NOMO-1 (cell line): ENCODE results near the gene ANAPC2.

Experiments
- DNase-seq, 2 experiments: peaks; one replicate each; lab custom pipeline; 2025; ENCODE audit not compliant: unreplicated experiment in 2 of 2; lab: John Stamatoyannopoulos, UW

ANAPC2 gene

GRCh38 chr9:137164370-137165249, 23.8 kb downstream of the ANAPC2 start:
- no peak for DNase-seq

GRCh38 chr9:137163805-137164204, 24.6 kb downstream of the ANAPC2 start:
- DNase-seq: no peak

- no peak for DNase-seq
These were observed 25.0 kb downstream of the ANAPC2 start for GRCh38 chr9:137163365-137163715.

- DNase-seq: no peak
These were observed 25.6 kb downstream of the ANAPC2 start for GRCh38 chr9:137162505-137163364.

- no peak for DNase-seq
These were observed 26.5 kb downstream of the ANAPC2 start for GRCh38 chr9:137161558-137162486.

GRCh38 chr9:137160716-137161557, 27.4 kb downstream of the ANAPC2 start:
- DNase-seq: no peak

GRCh38 chr9:137160054-137160425, 28.3 kb downstream of the ANAPC2 start:
- DNase-seq: no peak

- no peak for DNase-seq
These were observed 29.0 kb downstream of the ANAPC2 start for GRCh38 chr9:137159105-137160053.

GRCh38 chr9:137158625-137159024, 29.7 kb downstream of the ANAPC2 start:
- no peak for DNase-seq

GRCh38 chr9:137157618-137158415, 30.5 kb downstream of the ANAPC2 start:
- DNase-seq: no peak

GRCh38 chr9:137156567-137157375, 31.6 kb downstream of the ANAPC2 start:
- no peak for DNase-seq

- DNase-seq: no peak
These were observed 35.4 kb downstream of the ANAPC2 start for GRCh38 chr9:137152844-137153405.

- DNase-seq: peak; percentile 57 to 63
These were observed 37.5 kb downstream of the ANAPC2 start for GRCh38 chr9:137150617-137151457.

- peak in 1 of 2 experiments; percentile 57 for DNase-seq
These were observed 38.3 kb downstream of the ANAPC2 start for GRCh38 chr9:137149942-137150616.

- DNase-seq: no peak
These were observed 39.0 kb downstream of the ANAPC2 start for GRCh38 chr9:137149363-137149762.
